Activated naive CD8-positive, alpha-beta T cell treated with anti-CD3 and anti-CD28 coated beads for 36 hours (primary cell): ENCODE results near the gene MCTP1. TPM values are rescaled to one million over a fixed set of nuclear protein-coding genes. Genes with fewer than 3 reads are reported as not detected.

Experiments
- DNase-seq: peaks from one replicate; pipeline ENCODE4 v3.0.0; 2021
- H3K27ac Mint-ChIP-seq: one replicate; pipeline ENCODE4 v1.8.0; 2022; ENCODE audit warnings: mild to moderate bottlenecking, moderate library complexity, mixed read lengths
- H3K27me3 Mint-ChIP-seq: one replicate; pipeline ENCODE4 v1.8.0; 2022; ENCODE audit warnings: mild to moderate bottlenecking, mixed read lengths
- H3K36me3 Mint-ChIP-seq: one replicate; pipeline ENCODE4 v1.8.0; 2021; ENCODE audit warnings: mild to moderate bottlenecking, mixed read lengths
- H3K4me1 Mint-ChIP-seq: one replicate; pipeline ENCODE4 v1.8.0; 2021; ENCODE audit warnings: mixed read lengths
- H3K4me3 Mint-ChIP-seq: one replicate; pipeline ENCODE4 v1.8.0; 2022; ENCODE audit warnings: mild to moderate bottlenecking, moderate library complexity, mixed read lengths
- H3K9me3 Mint-ChIP-seq: one replicate; pipeline ENCODE4 v1.8.0; 2022; ENCODE audit warnings: mixed read lengths
- total RNA-seq, 2 experiments: library from RNA; stranded (reverse); gene quantifications; one replicate each; pipeline ENCODE4 v1.2.3, GENCODE V29; 2021

Gene MCTP1
- total RNA-seq, 2 experiments from 2014 or later, result 1.1 to 1.3 TPM

GRCh38 chr5:94796586-94796985 lies 488.3 kb downstream of the MCTP1 start:
- H3K4me3 Mint-ChIP-seq, result no peak overlapping the region
- no peak for DNase-seq
- H3K9me3 Mint-ChIP-seq, result no peaks in the 10 kb centered on the region
- H3K36me3 Mint-ChIP-seq, result no peaks in the 10 kb centered on the region
- H3K27me3 Mint-ChIP-seq, result no peaks in the 10 kb centered on the region
- no peak overlapping the region for H3K27ac Mint-ChIP-seq
- peaks cover 42% of the 10 kb centered on the region for H3K4me1 Mint-ChIP-seq

GRCh38 chr5:94793816-94794198 lies 491.1 kb downstream of the MCTP1 start:
- Mint-ChIP-seq H3K27me3 (no peaks in the 10 kb centered on the region), H3K4me1 (peaks cover 39% of the 10 kb centered on the region), H3K27ac (peak overlapping the region; percentile 90), H3K36me3 (no peaks in the 10 kb centered on the region), H3K4me3 (peak overlapping the region; percentile 42), H3K9me3 (no peaks in the 10 kb centered on the region)
- no peak for DNase-seq

- Mint-ChIP-seq H3K27me3 (no peaks in the 10 kb centered on the region), H3K4me3 (peak overlapping the region; percentile 42), H3K27ac (peak overlapping the region; percentile 90), H3K4me1 (peaks cover 40% of the 10 kb centered on the region), H3K9me3 (no peaks in the 10 kb centered on the region), H3K36me3 (no peaks in the 10 kb centered on the region)
- DNase-seq, result peak; percentile 14
Measured at GRCh38 chr5:94793113-94793815, 491.6 kb downstream of the MCTP1 start.

GRCh38 chr5:94791829-94792228 lies 493.1 kb downstream of the MCTP1 start:
- Mint-ChIP-seq H3K27me3 (no peaks in the 10 kb centered on the region), H3K4me1 (peaks cover 40% of the 10 kb centered on the region), H3K4me3 (no peak overlapping the region), H3K9me3 (no peaks in the 10 kb centered on the region), H3K36me3 (no peaks in the 10 kb centered on the region), H3K27ac (no peak overlapping the region)
- DNase-seq, result no peak

GRCh38 chr5:94788527-94788926 lies 496.4 kb downstream of the MCTP1 start:
- Mint-ChIP-seq H3K9me3 (no peaks in the 10 kb centered on the region), H3K27ac (no peak overlapping the region), H3K36me3 (no peaks in the 10 kb centered on the region), H3K27me3 (no peaks in the 10 kb centered on the region), H3K4me1 (peaks cover 16% of the 10 kb centered on the region), H3K4me3 (no peak overlapping the region)
- DNase-seq, result no peak

- Mint-ChIP-seq H3K36me3 (no peaks in the 10 kb centered on the region), H3K4me1 (peaks cover 2% of the 10 kb centered on the region), H3K27me3 (no peaks in the 10 kb centered on the region), H3K4me3 (no peak overlapping the region), H3K27ac (no peak overlapping the region), H3K9me3 (no peaks in the 10 kb centered on the region)
- DNase-seq, result no peak
Measured at GRCh38 chr5:94784536-94785505, 500.1 kb downstream of the MCTP1 start.

- Mint-ChIP-seq H3K36me3 (no peaks in the 10 kb centered on the region), H3K4me1 (no peaks in the 10 kb centered on the region), H3K4me3 (no peak overlapping the region), H3K27me3 (no peaks in the 10 kb centered on the region), H3K9me3 (no peaks in the 10 kb centered on the region), H3K27ac (no peak overlapping the region)
- no peak for DNase-seq
Measured at GRCh38 chr5:94782383-94782782, 502.5 kb downstream of the MCTP1 start.

GRCh38 chr5:94779684-94780083 lies 505.2 kb downstream of the MCTP1 start:
- no peak overlapping the region for H3K27ac Mint-ChIP-seq
- no peaks in the 10 kb centered on the region for H3K4me1 Mint-ChIP-seq
- H3K36me3 Mint-ChIP-seq, result no peaks in the 10 kb centered on the region
- H3K27me3 Mint-ChIP-seq, result no peaks in the 10 kb centered on the region
- no peak for DNase-seq
- no peaks in the 10 kb centered on the region for H3K9me3 Mint-ChIP-seq
- H3K4me3 Mint-ChIP-seq, result no peak overlapping the region

GRCh38 chr5:94778732-94779131 lies 506.2 kb downstream of the MCTP1 start:
- no peak overlapping the region for H3K4me3 Mint-ChIP-seq
- no peaks in the 10 kb centered on the region for H3K36me3 Mint-ChIP-seq
- no peaks in the 10 kb centered on the region for H3K27me3 Mint-ChIP-seq
- no peaks in the 10 kb centered on the region for H3K4me1 Mint-ChIP-seq
- no peaks in the 10 kb centered on the region for H3K9me3 Mint-ChIP-seq
- DNase-seq, result no peak
- H3K27ac Mint-ChIP-seq, result no peak overlapping the region

- Mint-ChIP-seq H3K27ac (no peak overlapping the region), H3K36me3 (peaks cover 3% of the 10 kb centered on the region), H3K27me3 (no peaks in the 10 kb centered on the region), H3K4me1 (no peaks in the 10 kb centered on the region), H3K9me3 (peaks cover 3% of the 10 kb centered on the region), H3K4me3 (no peak overlapping the region)
- DNase-seq, result no peak
Measured at GRCh38 chr5:94778299-94778698, 506.6 kb downstream of the MCTP1 start.

GRCh38 chr5:94777056-94777880 lies 507.6 kb downstream of the MCTP1 start:
- H3K4me1 Mint-ChIP-seq, result no peaks in the 10 kb centered on the region
- DNase-seq, result no peak
- no peak overlapping the region for H3K27ac Mint-ChIP-seq
- H3K4me3 Mint-ChIP-seq, result no peak overlapping the region
- H3K9me3 Mint-ChIP-seq, result peaks cover 3% of the 10 kb centered on the region
- H3K27me3 Mint-ChIP-seq, result no peaks in the 10 kb centered on the region
- peaks cover 3% of the 10 kb centered on the region for H3K36me3 Mint-ChIP-seq

- H3K4me3 Mint-ChIP-seq, result no peak overlapping the region
- peaks cover 3% of the 10 kb centered on the region for H3K9me3 Mint-ChIP-seq
- H3K4me1 Mint-ChIP-seq, result no peaks in the 10 kb centered on the region
- H3K27ac Mint-ChIP-seq, result no peak overlapping the region
- DNase-seq, result no peak
- no peaks in the 10 kb centered on the region for H3K27me3 Mint-ChIP-seq
- H3K36me3 Mint-ChIP-seq, result peaks cover 3% of the 10 kb centered on the region
Measured at GRCh38 chr5:94776167-94776566, 508.7 kb downstream of the MCTP1 start.

- Mint-ChIP-seq H3K4me3 (no peak overlapping the region), H3K36me3 (peaks cover 3% of the 10 kb centered on the region), H3K9me3 (peaks cover 3% of the 10 kb centered on the region), H3K27me3 (no peaks in the 10 kb centered on the region), H3K4me1 (no peaks in the 10 kb centered on the region), H3K27ac (no peak overlapping the region)
- DNase-seq, result no peak
Measured at GRCh38 chr5:94775088-94775487, 509.8 kb downstream of the MCTP1 start.

GRCh38 chr5:94771742-94772141 lies 513.2 kb downstream of the MCTP1 start:
- peaks cover 3% of the 10 kb centered on the region for H3K36me3 Mint-ChIP-seq
- H3K27me3 Mint-ChIP-seq, result no peaks in the 10 kb centered on the region
- no peak for DNase-seq
- no peaks in the 10 kb centered on the region for H3K4me1 Mint-ChIP-seq
- H3K4me3 Mint-ChIP-seq, result no peak overlapping the region
- H3K9me3 Mint-ChIP-seq, result peaks cover 3% of the 10 kb centered on the region
- H3K27ac Mint-ChIP-seq, result no peak overlapping the region

- Mint-ChIP-seq H3K4me1 (no peaks in the 10 kb centered on the region), H3K36me3 (peaks cover 3% of the 10 kb centered on the region), H3K27ac (no peak overlapping the region), H3K4me3 (no peak overlapping the region), H3K27me3 (no peaks in the 10 kb centered on the region), H3K9me3 (peaks cover 3% of the 10 kb centered on the region)
- no peak for DNase-seq
Measured at GRCh38 chr5:94769996-94770395, 514.9 kb downstream of the MCTP1 start.
